ENCODE results near the gene ZNF292.

GRCh38 chr6:87243812-87244211 is 88.4 kb downstream of the ZNF292 start:
- TF ChIP-seq CTCF (IDR thresholded peaks at IDR 0.05; ENCODE audit: low read depth, low read length) (no peak), EZH2phosphoT487 (IDR thresholded peaks at IDR 0.05; ENCODE audit: low read depth) (no peak)

All from OCI-LY3 (cell line).